Measurements from ENCODE around the gene RNF38. TPM values are rescaled to one million over a fixed set of nuclear protein-coding genes. Genes with fewer than 3 reads are reported as not detected.

Gene RNF38
- total RNA-seq, 1 experiment from 2014 or later: 18.1 TPM

DNA sequence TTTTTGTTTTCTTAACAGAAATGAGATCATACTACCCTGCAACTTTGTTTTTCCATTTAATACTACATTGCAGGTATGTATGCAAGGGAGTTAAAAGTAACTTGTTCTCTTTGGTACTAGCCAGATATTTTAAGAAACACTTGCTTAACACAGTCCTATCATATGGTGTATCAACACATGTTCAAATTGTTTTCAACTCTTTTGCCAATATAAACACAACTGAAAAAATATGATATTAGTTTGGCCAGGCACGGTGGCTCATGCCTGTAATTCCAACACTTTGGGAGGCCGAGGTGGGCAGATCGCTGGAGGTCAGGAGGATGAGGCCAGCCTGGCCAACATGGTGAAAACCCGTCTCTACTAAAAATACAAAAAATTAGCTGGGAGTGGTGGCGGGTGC, 41.6 kb downstream of the RNF38 start:
- H3K27ac ChIP-seq (ENCODE audit: low read depth, low read length): no peak overlapping the region
- no peak overlapping the region for H3K4me3 ChIP-seq (replicated peaks in 1 of 2; ENCODE audit: low read depth in 1 of 2, low read length in 2 of 2)
- no peaks in the 10 kb centered on the region for H3K9me2 ChIP-seq (ENCODE audit: insufficient read depth)
- no peaks in the 10 kb centered on the region for H3K9me3 ChIP-seq (ENCODE audit: control insufficient read depth in 1 of 2, insufficient read depth in 1 of 2, low read depth in 1 of 2, low read length in 2 of 2)
- POLR2A ChIA-PET: no interaction called here
- H4K20me1 ChIP-seq (ENCODE audit: insufficient read depth): no peaks in the 10 kb centered on the region; the same call in 1 of the 2 replicates
- H3K4me1 ChIP-seq (ENCODE audit: control insufficient read depth in 1 of 2, insufficient read depth in 2 of 2, low read length in 2 of 2): no peaks in the 10 kb centered on the region
- CTCF ChIA-PET: no interaction called here
- DNase-seq (ENCODE audit: low read depth, low spot score) (no peak), ATAC-seq (no peak)
- no peak overlapping the region for H3K9ac ChIP-seq (ENCODE audit: low read length)
- peaks cover 0 to 12% of the 10 kb centered on the region in 2 experiments; a peak in 2 of 4 replicates for H3K36me3 ChIP-seq (ENCODE audit: control insufficient read depth in 1 of 2, insufficient read depth in 2 of 2, low read length in 2 of 2)
- BruUV-seq (replicated peaks): no TSS peak
- H3K27me3 ChIP-seq (ENCODE audit: insufficient read depth, low read length): no peaks in the 10 kb centered on the region
- intact Hi-C loops (cut with micrococcal nuclease): no loop called here
- RAD21 ChIA-PET (ENCODE audit: low non-redundant PET in 1 of 2, low total read pairs in 2 of 2, uncharacterized antibody in 2 of 2, unreplicated experiment in 2 of 2): no interaction called here
- TF ChIP-seq CEBPB (IDR thresholded peaks at IDR 0.05; ENCODE audit: low read depth) (no peak), ZBTB33 (IDR thresholded peaks at IDR 0.05; ENCODE audit: extremely low read depth, insufficient replicate concordance, low read length) (no peak), MAX (IDR thresholded peaks at IDR 0.05) (no peak), TCF7L2 (IDR thresholded peaks at IDR 0.05; ENCODE audit: borderline replicate concordance, extremely low read depth, insufficient read depth, insufficient read length) (no peak), SRF (IDR thresholded peaks at IDR 0.05; ENCODE audit: low read depth) (no peak), EZH2phosphoT487 (IDR thresholded peaks at IDR 0.05; ENCODE audit: borderline replicate concordance) (no peak), ATF3 (IDR thresholded peaks at IDR 0.05) (no peak), SP1 (IDR thresholded peaks at IDR 0.05; ENCODE audit: low read depth) (no peak), CBX3 (IDR thresholded peaks at IDR 0.05; ENCODE audit: low read depth) (no peak), POLR2AphosphoS5 (IDR thresholded peaks at IDR 0.05; ENCODE audit: low read depth, low read length) (no peak), ZNF274 (IDR thresholded peaks at IDR 0.05; ENCODE audit: low read depth, low read length) (no peak), CTCF (IDR thresholded peaks at IDR 0.05 in 2 of 3, conservative IDR thresholded peaks at IDR 0.05 in 1 of 3; ENCODE audit: borderline replicate concordance in 1 of 3, insufficient read depth in 1 of 3, low read depth in 2 of 3, low read length in 2 of 3) (no peak)
- TF ChIP-seq, protein P1, sequence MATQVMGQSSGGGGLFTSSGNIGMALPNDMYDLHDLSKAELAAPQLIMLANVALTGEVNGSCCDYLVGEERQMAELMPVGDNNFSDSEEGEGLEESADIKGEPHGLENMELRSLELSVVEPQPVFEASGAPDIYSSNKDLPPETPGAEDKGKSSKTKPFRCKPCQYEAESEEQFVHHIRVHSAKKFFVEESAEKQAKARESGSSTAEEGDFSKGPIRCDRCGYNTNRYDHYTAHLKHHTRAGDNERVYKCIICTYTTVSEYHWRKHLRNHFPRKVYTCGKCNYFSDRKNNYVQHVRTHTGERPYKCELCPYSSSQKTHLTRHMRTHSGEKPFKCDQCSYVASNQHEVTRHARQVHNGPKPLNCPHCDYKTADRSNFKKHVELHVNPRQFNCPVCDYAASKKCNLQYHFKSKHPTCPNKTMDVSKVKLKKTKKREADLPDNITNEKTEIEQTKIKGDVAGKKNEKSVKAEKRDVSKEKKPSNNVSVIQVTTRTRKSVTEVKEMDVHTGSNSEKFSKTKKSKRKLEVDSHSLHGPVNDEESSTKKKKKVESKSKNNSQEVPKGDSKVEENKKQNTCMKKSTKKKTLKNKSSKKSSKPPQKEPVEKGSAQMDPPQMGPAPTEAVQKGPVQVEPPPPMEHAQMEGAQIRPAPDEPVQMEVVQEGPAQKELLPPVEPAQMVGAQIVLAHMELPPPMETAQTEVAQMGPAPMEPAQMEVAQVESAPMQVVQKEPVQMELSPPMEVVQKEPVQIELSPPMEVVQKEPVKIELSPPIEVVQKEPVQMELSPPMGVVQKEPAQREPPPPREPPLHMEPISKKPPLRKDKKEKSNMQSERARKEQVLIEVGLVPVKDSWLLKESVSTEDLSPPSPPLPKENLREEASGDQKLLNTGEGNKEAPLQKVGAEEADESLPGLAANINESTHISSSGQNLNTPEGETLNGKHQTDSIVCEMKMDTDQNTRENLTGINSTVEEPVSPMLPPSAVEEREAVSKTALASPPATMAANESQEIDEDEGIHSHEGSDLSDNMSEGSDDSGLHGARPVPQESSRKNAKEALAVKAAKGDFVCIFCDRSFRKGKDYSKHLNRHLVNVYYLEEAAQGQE (IDR thresholded peaks at IDR 0.05; ENCODE audit: low read depth): no peak
- no peak overlapping the region for H3K4me2 ChIP-seq (ENCODE audit: low read length)
- H3K79me2 ChIP-seq (ENCODE audit: insufficient read depth, low read length): no peaks in the 10 kb centered on the region
- no peak overlapping the region for H2AFZ ChIP-seq (ENCODE audit: low read depth, low read length, poor library complexity, severe bottlenecking)
